SK-N-DZ (cell line): ENCODE data around the gene CHMP5.
"Not testable (repeated sequence)": the region's sequence is repeated elsewhere in the genome, so short reads cannot be mapped to it uniquely, and the experiment has no call there.

ENCODE experiments used
- DNase-seq: peaks from one replicate; pipeline ENCODE4 v3.0.0-alpha.2; 2015; ENCODE audit warnings: low spot score

CHMP5 gene

DNA sequence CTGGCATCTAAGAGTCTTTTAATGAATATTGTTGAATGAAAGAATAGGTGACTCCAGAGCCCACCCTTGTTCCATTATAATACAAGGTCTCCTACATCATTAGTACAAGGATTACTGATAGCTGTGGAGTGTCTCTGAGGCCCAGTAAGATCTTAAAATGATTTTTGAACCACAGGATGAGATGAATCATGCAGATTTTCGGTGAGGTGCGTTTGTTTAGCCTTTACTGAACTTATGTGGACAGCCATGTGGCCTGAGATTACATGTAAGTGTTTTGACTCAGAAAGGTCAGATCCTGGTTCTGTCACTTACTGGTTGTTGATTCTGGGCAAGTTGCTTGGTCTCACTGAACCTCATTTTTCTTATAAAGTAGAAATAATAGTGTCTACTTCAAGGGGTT is 47.1 kb downstream of the CHMP5 start:
- no peak for DNase-seq

DNA sequence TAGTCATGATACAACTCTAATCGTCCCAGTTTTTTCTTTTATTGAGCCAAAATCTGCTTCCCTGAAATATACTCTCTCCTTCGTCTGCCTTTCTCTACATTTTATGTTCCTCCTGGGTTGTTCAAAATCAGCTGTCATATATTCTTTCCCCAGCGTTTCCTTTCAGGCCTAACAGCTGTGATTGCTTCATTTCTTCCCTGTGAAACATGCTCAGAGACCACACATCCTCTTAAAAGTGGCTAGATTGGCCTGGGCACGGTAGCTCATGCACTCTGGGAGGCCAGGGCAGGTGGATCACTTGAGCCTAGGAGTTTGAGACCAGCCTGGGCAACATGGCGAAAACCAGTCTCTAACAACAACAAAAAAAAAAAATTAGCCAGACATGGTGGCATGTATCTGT is 50.5 kb downstream of the CHMP5 start:
- DNase-seq: no peak

DNA sequence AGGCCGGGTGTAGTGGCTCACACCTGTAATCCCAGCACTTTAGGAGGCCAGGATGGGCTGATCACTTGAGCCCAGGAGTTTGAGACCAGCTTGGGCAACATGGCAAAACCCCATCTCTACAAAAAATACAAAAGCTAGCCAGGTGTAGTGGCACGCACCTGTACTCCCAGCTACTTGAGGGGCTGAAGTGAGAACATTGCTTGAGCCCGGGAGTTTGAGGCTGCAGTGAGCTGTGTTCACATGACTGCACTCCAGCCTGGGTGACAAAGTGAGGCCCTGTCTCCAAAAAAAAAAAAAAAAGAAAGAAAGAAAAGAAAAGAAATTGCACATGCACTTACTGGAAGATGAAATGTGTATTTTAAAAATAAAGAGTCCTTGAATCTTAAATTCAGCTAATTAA is 52.3 kb downstream of the CHMP5 start:
- DNase-seq: not testable (repeated sequence)

DNA sequence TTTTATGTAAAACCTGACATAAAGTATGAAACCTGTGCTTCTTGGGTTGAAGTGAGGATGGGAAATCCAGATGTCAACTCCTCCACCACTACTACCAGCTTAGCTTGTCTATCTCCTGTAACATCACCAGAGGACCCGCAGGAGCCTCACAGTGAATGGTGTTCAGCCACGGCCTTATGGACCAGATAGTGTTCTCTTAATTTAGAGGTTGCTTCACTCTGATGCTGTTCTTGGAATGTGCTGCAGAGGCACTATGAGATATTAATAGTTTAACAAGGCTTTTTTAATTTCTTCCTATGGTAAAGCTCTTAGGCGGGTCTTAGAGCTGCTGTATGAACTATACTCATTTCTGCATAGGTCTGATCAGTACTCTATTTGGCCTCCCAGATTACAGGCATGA is 53.4 kb downstream of the CHMP5 start:
- DNase-seq: no peak

DNA sequence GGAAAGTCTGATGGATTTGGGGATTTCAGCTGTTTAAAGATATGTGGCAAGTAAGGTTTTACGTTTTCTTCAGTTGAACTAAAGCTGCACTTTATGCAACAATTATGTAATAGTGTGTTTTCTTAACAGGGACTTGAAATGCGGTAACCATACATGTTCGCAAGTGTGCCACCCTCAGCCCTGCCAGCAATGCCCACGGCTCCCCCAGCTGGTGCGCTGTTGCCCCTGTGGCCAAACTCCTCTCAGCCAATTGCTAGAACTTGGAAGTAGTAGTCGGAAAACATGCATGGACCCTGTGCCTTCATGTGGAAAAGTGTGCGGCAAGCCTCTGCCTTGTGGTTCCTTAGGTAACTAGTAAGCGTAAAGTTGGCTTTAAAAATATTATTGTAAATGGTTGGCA is 53.9 kb downstream of the CHMP5 start:
- no peak for DNase-seq

DNA sequence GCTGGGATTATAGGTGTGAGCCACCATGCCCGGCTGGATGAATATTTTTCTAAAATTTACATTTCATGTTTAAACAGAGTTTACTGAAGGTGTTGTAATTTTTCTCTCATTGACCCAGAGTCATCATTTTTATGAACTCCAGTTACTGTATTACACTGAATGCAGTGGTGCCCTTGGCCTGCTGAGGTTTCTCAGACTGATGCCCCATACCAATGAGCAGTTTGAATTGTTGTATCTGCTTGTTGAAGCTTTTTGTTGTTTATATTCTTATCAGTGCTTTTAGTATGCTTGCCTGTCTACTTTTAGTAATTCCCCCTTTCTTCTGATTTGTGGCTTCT is 55.4 kb downstream of the CHMP5 start:
- DNase-seq: no peak

DNA sequence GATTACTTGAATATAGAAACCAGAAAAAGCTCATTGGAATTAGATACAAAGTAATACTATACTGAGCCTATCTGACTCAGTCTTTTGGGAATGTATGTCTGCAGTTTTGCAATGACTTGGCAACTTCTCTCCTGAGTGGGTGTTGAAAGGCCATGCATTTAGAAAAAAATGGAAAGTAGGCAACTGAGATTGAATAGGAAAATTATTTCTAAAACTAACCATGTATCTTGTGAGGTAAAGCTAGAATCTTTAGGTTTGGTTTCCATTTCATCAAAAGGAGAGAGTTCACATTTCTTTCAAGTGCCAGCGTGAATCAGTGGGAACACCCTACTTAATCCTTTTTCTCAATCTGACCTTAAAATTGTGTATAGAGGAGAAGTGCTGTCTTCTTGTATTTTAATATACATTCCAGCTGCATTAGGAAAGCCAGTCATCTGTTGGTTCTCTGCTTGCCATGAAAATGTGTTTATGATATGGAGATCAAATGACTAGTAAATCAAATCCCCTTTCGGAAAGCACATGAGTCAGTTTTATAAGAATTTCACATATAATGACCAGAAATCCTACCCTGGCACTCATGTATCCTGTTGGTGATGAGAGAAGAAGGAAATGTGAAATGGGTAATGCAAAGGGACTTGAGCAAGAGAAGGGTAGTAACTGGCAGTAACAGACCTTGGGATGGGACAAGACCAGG is 55.9 kb downstream of the CHMP5 start:
- no peak for DNase-seq

DNA sequence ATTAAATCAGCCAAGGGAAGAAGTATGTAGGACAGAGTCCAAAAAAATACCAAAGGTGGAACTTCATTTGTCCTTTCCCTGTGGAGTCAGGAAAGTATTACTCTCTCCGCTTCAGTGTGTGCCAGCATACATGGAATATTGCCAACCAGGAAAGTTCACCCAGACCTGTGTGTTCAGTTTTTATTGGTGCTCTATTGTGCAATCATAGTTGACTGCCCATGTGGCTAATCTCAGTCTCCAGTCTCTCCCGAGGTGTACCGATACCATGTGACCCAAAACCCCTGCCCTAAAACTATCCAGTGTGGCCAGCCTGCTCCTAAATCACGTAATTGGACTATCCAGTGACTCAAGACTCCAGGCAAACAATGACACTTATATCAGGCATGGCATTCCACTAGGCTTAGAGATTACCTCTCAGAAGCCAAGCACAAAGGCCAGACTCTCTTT is 64.3 kb downstream of the CHMP5 start:
- no peak for DNase-seq

DNA sequence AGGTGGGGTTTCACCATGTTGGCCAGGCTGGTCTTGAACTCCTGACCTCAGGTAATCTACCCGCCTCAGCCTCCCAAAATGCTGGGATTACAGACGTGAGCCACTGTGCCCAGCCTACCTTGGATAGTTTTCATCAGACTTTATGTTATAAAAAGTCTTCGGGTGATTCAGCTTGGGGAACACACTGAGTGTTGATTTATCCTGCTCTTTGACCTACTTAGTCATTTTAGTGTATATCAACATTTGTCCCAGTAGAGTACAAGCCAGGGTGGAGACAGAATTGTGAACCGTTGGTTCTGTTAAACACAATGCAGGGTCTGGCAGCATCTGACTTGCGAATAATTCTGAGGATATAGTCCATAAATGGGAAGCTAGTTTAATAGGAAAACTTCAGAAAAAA is 65.1 kb downstream of the CHMP5 start:
- no peak for DNase-seq

DNA sequence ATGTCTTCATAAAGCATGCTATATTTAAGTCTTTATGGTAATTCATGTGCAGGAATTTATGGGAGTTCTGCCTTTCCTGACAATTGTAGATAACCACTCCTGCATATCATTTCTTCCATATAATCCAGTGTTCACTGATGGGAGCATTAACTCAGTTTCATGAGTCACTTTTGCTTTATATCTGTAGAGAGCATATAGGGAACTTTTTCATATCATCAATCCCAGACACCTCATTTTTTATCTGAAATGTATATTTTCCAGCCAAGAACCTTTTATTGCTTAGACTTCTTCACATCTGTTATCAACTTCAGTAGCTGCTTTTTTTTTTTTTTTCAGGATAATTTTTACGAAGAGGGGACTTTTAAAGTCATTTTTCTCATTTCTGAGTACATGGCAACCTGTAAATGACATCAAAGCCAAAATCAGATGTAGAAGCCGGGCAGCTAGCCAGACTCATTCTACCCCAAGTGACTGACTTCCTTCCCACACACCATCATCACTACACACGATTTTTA is 66.6 kb downstream of the CHMP5 start:
- DNase-seq: no peak
